HG02885 (cell line): ENCODE results near the gene ANKRD12.

Experiments used
- ATAC-seq: cut with Tn5 transposase; IDR thresholded peaks from one replicate; pipeline ENCODE4 v1.9.1; 2021; ENCODE audit warnings: mild to moderate bottlenecking; ENCODE audit not compliant: unreplicated experiment, poor library complexity

The ANKRD12 gene

DNA sequence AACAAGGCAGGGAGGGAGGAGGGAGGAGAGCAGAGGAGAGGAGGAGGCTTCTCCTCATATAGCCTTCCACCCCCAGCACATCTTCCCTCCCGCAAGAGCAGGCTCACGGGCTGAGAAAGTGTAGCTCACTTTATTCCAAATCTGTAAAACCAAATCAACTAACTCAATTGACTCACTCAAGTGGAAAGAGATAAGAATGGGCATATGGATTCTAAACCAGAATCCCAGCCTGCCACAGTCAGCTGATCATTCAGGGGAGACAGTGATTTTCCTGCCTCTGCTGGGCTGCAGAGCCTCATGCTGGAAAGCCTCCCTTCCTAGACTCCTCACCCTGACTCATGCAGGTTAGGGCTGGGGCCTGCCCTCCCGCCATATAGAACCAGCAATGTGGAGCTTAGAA, 193.8 kb downstream of the ANKRD12 start:
- no peak for ATAC-seq

DNA sequence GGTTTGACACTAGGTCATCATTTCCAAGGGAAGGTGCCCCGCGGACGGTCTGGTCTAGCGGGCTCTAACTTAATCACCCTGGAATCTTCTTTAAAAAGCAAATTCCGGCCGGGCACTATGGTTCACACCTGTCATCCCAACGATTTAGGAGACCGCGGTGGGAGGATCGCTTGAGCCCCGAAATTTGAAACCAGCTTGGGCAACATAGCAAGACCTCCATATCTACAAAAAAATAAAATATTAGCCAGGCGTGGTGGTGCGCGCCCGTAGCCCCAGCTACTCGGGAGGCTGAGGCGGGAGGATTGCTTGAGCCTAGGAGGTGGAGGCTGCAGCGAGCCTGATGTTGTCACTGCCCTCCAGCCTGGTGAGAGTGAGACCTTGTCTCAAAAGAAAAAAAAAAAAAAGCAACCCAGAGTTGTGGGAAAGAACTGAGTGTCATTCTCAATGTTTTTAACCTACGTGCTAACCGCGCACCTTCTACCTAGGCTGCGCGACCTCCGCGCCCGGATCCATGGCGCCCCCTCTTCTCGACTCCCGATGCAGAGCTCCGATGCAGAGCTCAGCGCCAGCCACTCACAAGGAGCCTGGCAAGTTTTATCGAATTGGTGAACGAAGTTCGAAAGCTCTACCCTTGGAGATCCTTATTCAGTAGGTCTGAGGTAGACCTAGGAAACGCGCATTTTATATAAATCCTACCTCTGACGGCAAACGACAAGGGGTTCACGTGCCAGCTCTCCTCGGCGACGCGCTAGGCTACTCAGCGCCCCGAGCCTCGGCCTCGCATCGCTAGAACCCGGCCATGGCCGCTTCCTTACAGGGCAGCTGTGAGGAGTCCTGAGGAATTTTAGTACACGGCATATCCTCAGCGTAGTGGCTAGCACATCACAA, 197.1 kb downstream of the ANKRD12 start:
- peak; percentile 43 for ATAC-seq

DNA sequence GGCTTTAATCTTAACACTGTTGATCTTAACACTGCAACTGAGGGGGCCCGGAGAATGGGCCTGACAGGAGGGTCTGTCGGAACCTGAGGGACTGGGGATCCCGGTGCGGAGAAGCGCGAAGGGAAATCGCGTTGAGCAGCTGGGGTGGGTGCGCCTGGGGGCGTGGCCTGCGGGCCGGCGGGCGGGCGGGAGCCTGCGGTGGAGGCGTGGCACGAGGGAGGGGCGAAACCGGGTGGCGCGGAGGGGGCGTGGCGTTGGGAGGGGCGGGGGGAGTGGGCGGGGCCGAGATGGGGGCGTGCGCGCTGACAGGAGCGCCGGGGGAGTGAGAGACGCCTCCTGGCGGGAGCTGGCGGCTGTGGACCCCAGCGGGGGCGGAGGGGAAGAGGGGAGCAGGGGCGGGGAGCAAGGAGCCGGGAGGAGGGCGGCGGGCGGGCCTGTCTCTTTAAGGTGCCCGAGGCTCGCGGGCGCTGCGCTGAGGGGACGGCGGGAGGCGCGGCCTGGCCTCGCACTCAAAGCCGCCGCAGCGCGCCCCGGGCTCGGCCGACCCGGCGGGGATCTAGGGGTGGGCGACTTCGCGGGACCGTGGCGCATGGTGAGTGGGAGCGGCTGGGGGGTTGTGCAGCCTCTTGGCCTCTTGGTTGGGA, 197.9 kb downstream of the ANKRD12 start, which contains the start of gene TWSG1:
Gene TWSG1 (plus strand): TSS at position 445 of the 644 bp plus-strand sequence. CDS start 2,457 bp downstream, outside the sequence.
- peak; percentile 85 for ATAC-seq

DNA sequence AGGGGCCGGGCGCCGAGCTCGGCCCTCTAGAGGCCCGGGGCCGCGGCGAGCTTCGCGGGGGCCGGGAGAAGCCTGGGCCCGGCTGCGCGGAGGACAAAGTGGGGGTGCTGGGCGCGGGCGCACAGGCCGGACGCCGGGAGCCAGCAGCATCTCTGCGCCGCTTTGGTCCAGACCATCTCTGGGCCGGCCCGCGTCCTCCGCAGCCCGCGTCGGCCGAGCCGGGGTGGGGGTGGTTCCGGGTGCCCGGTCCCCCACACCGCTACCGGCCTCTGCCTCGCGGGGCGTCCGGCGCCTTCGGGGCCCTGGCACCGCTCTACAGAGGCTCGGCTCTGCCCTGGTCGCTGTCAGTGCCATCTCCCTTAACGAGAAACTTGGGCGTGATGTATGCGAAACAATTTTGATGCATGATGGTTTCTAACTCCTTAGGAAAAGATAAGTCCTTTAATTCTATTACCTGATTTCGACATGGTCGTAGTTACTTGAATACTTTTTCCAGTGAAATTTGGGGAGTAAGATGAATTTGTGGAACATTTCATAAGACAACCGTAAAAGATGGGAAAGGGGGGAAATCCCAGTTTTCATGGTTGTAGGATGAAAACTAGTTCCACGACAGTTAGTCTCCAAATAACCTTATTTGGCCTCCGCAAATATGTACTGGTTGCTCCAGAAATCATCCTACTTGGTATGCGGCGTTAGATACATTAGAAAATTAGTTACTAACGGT, 198.6 kb downstream of the ANKRD12 start:
- peak; percentile 45 for ATAC-seq
